Right lobe of liver (tissue), 6 donors: ENCODE results near the gene KRTDAP. TPM values are rescaled to one million over a fixed set of nuclear protein-coding genes. Genes with fewer than 3 reads are reported as not detected.

ENCODE experiments used
- ATAC-seq, 4 donors: fragments of 200-7000 bp; cut with Tn5 transposase; one replicate each; pipeline ENCODE4 v1.9.1; 2020; ENCODE audit warnings: mild to moderate bottlenecking in 4 of 4, moderate library complexity in 4 of 4
- DNase-seq, 3 donors: peaks; one replicate each; pipeline ENCODE4 v3.0.0-alpha.2; 2020
- H3K27ac ChIP-seq, 3 donors: fragments of 200-600 bp; one replicate each; pipeline ENCODE4 v1.8.0; 2022
- H3K27me3 ChIP-seq, 2 donors: fragments of 200-600 bp; one replicate each; pipeline ENCODE4 v1.8.0; 2022
- H3K36me3 ChIP-seq, 4 donors: fragments of 200-600 bp; sonication (generic) in 1 of 4; one replicate each; pipeline versions ENCODE4 v1.5.1 to v1.8.0; 2017 to 2022; ENCODE audit warnings: control low read depth in 1 of 4
- H3K4me1 ChIP-seq, 4 donors: fragments of 200-600 bp; sonication (generic) in 1 of 4; one replicate each; pipeline versions ENCODE4 v1.5.1 to v1.8.0; 2017 to 2022; ENCODE audit warnings: control low read depth in 1 of 4
- H3K4me3 ChIP-seq, 3 donors: fragments of 200-600 bp; one replicate each; pipeline ENCODE4 v1.8.0; 2022
- H3K9me3 ChIP-seq, 4 donors: fragments of 200-600 bp; sonication (generic) in 1 of 4; one replicate each; pipeline versions ENCODE4 v1.5.1 to v1.8.0; 2017 to 2022; ENCODE audit warnings: control low read depth in 1 of 4
- POLR2A ChIP-seq: fragments of 450-650 bp; IDR thresholded peaks from one replicate; pipeline ENCODE4 v1.6.1; 2017; ENCODE audit warnings: antibody characterized with exemption, mild to moderate bottlenecking
- WGBS: methylation state at CpG from one replicate; pipeline ENCODE4 v1.1.6; 2018; ENCODE audit warnings: low coverage, low lambda C conversion rate; ENCODE audit not compliant: insufficient coverage; ENCODE audit errors: missing lambda C conversion rate; 5-methylcytosine and 5-hydroxymethylcytosine counted together
- intact Hi-C, 2 donors: fragments of 100-400 bp; cut with DNase I; formaldehyde crosslinking; loops; one replicate each; pipeline versions ENCODE4 v1.11.2 to v1.14.1; 2022
- total RNA-seq, 6 experiments: library from RNA; depleted of rRNA in 2 of 6; stranded (reverse); fragments of >200 nt in 2 of 6; fragmentation: NEBNext Ultra II Directional in 3 of 6; extraction: Animal tissue kit (Norgen Biotek cat#: 25700) in 3 of 6; gene quantifications; one replicate each; pipeline versions ENCODE4 v1.1.0 to v1.2.4, GENCODE V29; 2016 to 2023
- TF ChIP-seq, protein P1 (sequence below), 4 donors: fragments of 200-600 bp in 3 of 4; fragments of 450-650 bp in 1 of 4; IDR thresholded peaks; one replicate each; pipeline versions ENCODE4 v1.5.1 to v1.8.0; 2016 to 2022; ENCODE audit warnings: antibody characterized with exemption in 4 of 4, mild to moderate bottlenecking in 2 of 4
- donor health status: DM: no; HTN: yes; CAD: no.
- donor health status: DM: no; HTN: no; CAD: no.
- donor health status: DM: no; HTN: no; CAD: no.
- donor health status: DM: no; HTN: yes; CAD: no.
- donor health status: DM: no; HTN: yes; CAD: no.

The KRTDAP gene
- total RNA-seq, 6 experiments from 2014 or later, result not detected

GRCh38 chr19:35487656-35488182 lies 2.5 kb downstream of the KRTDAP start:
- WGBS, result 79% methylated on average over 10 of the region's 10 CpGs
- intact Hi-C loops, result no loop called here
- ATAC-seq (no peak), DNase-seq (no peak)
- no peaks in the 10 kb centered on the region for H3K36me3 ChIP-seq
- no peak overlapping the region for H3K27ac ChIP-seq
- no peaks in the 10 kb centered on the region for H3K9me3 ChIP-seq
- H3K27me3 ChIP-seq, result no peaks in the 10 kb centered on the region
- TF ChIP-seq, protein P1, sequence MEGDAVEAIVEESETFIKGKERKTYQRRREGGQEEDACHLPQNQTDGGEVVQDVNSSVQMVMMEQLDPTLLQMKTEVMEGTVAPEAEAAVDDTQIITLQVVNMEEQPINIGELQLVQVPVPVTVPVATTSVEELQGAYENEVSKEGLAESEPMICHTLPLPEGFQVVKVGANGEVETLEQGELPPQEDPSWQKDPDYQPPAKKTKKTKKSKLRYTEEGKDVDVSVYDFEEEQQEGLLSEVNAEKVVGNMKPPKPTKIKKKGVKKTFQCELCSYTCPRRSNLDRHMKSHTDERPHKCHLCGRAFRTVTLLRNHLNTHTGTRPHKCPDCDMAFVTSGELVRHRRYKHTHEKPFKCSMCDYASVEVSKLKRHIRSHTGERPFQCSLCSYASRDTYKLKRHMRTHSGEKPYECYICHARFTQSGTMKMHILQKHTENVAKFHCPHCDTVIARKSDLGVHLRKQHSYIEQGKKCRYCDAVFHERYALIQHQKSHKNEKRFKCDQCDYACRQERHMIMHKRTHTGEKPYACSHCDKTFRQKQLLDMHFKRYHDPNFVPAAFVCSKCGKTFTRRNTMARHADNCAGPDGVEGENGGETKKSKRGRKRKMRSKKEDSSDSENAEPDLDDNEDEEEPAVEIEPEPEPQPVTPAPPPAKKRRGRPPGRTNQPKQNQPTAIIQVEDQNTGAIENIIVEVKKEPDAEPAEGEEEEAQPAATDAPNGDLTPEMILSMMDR (IDR thresholded peaks at IDR 0.05), result no peak
- no peak for TF ChIP-seq POLR2A
- H3K4me3 ChIP-seq, result no peak overlapping the region
- peaks cover 0 to 11% (median 0%) of the 10 kb centered on the region in 4 donors for H3K4me1 ChIP-seq

DNA sequence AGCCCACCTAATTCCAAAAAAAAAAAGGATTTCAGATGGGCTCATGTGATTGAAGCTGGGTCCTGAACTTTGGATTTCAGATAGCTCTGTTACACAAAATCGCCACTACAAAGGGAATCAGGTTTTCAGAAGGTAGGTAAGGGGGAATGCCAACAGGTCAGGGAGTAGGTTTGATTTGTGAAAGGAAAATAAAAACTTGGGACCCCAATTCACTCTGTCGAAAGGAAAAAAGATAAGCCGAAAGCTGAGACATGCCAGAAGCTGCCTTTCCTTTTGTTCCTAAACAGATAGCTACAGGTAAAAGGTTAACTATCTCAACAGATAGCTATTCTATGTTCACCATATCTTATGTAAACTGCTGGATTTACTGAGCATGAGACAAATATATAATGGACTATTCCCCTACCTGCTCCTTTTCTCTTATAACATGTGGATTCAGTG lies 4.0 kb downstream of the KRTDAP start:
- TF ChIP-seq, protein P1 (IDR thresholded peaks at IDR 0.05), result no peak
- no peak for TF ChIP-seq POLR2A
- H3K4me3 ChIP-seq, result no peak overlapping the region
- no peaks in the 10 kb centered on the region for H3K36me3 ChIP-seq
- no peaks in the 10 kb centered on the region for H3K27me3 ChIP-seq
- intact Hi-C loops, result no loop called here
- no peak overlapping the region for H3K27ac ChIP-seq
- WGBS, result 23% methylated on average over 3 of the region's 3 CpGs
- ATAC-seq (peak in 2 of 4 donors; percentile 11 to 53), DNase-seq (no peak)
- no peaks in the 10 kb centered on the region for H3K9me3 ChIP-seq
- peaks cover 0 to 11% (median 0%) of the 10 kb centered on the region in 4 donors for H3K4me1 ChIP-seq

- no peak for DNase-seq
- intact Hi-C loops, result no loop called here
- Histone ChIP-seq H3K27me3 (no peaks in the 10 kb centered on the region), H3K27ac (no peak overlapping the region), H3K4me1 (peaks cover 0 to 11% (median 0%) of the 10 kb centered on the region in 4 donors), H3K9me3 (no peaks in the 10 kb centered on the region), H3K36me3 (no peaks in the 10 kb centered on the region), H3K4me3 (no peak overlapping the region)
- WGBS, result 87% methylated on average over 7 of the region's 7 CpGs
- TF ChIP-seq, protein P1 (IDR thresholded peaks at IDR 0.05), result no peak
- no peak for TF ChIP-seq POLR2A
- ATAC-seq, result no peak
Measured at GRCh38 chr19:35484252-35485036, 5.8 kb downstream of the KRTDAP start.

- ATAC-seq (no peak), DNase-seq (no peak)
- Histone ChIP-seq H3K36me3 (no peaks in the 10 kb centered on the region), H3K4me1 (peaks cover 0 to 11% (median 0%) of the 10 kb centered on the region in 4 donors), H3K27ac (no peak overlapping the region), H3K4me3 (no peak overlapping the region), H3K27me3 (no peaks in the 10 kb centered on the region), H3K9me3 (no peaks in the 10 kb centered on the region)
- intact Hi-C loops, result no loop called here
- TF ChIP-seq, protein P1 (IDR thresholded peaks at IDR 0.05), result no peak
- TF ChIP-seq POLR2A, result no peak
- WGBS, result 81% methylated on average over 5 of the region's 5 CpGs
Measured at GRCh38 chr19:35483089-35483488, 7.2 kb downstream of the KRTDAP start.
